SK-N-MC (cell line): ENCODE data around the gene TNRC6A.

Experiments used
- DNase-seq: peaks from one replicate; pipeline ENCODE4 v3.0.0-alpha.2; 2011; ENCODE audit warnings: low read depth, low spot score
- H3K27ac ChIP-seq: fragments of 200-600 bp; sonication (generic); 2 replicates; pipeline ENCODE4 v1.5.1; 2016; ENCODE audit warnings: mixed run types
- H3K36me3 ChIP-seq: fragments of 200-600 bp; sonication (generic); 2 replicates; pipeline ENCODE4 v1.6.1; 2017; ENCODE audit warnings: antibody characterized with exemption, low read length, mixed read lengths; ENCODE audit not compliant: insufficient read depth
- H3K4me3 ChIP-seq: fragments of 200-600 bp; sonication (generic); 2 replicates; pipeline ENCODE4 v1.5.1; 2016
- H3K9ac ChIP-seq: fragments of 200-600 bp; sonication (generic); 2 replicates; pipeline ENCODE4 v1.8.0; 2017; ENCODE audit warnings: mixed run types, mixed read lengths; ENCODE audit not compliant: insufficient read length
- H3K9me3 ChIP-seq: fragments of 200-600 bp; sonication (generic); 2 replicates; pipeline ENCODE4 v1.6.1; 2017; ENCODE audit warnings: low read depth, mild to moderate bottlenecking, antibody characterized with exemption, low read length, moderate library complexity, mixed read lengths
- EZH2 ChIP-seq: fragments of 200-600 bp; sonication (generic); IDR thresholded peaks from one replicate; pipeline ENCODE4 v1.6.1; 2017; ENCODE audit warnings: antibody characterized with exemption
- FOXP2 ChIP-seq: optimal IDR thresholded peaks from 2 replicates; pipeline ENCODE3; 2011; ENCODE audit warnings: mild to moderate bottlenecking, moderate library complexity; ENCODE audit not compliant: insufficient read depth; ENCODE audit errors: extremely low read length, control extremely low read depth
- POLR2AphosphoS5 ChIP-seq: IDR thresholded peaks from 2 replicates; pipeline ENCODE4 v1.6.1; 2012; ENCODE audit warnings: mild to moderate bottlenecking, low read depth, low read length, borderline replicate concordance

TNRC6A gene

DNA sequence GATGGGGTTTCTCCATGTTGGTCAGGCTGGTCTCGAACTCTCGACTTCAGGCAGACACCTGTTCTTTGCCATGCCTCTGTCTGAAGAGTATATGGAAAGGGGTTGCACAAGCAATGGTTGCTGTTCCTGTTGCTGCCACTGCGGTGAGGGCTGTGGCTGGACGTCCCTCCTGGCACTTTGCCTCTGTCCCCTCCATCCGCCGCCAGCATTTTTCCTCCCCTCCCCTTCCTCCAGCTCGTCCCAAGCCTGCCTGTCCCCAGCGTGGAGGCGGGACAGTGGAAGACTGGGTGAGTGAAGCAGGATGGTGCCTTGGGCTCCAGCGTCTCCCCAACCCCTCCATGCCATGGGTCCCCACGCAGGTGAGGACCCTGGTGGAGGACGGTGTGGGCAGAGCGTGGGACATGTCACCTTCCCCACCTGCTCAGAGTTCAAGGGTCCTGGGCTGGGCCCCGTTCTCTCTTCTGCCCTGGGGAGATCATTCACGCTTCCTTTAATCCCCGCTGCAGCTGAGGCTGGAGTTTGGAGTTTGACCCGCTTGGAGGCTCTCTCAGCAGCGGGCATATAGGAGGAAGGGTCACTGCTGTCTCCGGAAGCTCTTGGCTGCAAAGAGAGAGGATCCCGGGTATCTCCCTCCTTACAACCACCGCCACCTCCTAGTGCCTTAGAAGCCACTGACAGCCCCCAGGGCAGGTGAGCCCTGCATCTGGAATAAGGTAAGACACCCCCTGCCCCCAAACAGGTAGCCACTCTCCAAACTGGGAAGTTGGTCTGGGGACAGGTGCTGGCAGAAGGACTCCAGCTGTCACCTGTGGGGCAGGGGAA lies 116.5 kb downstream of the TNRC6A start, which contains the start of gene SLC5A11:
SLC5A11 (plus strand) TSS at position 238 of the 822 bp plus-strand sequence. CDS start 12,681 bp downstream, outside the sequence.
- Histone ChIP-seq H3K9me3 (no peaks in the 10 kb centered on the region), H3K36me3 (no peaks in the 10 kb centered on the region), H3K27ac (no peak within 1 kb of the TSS), H3K9ac (no peak within 1 kb of the TSS), H3K4me3 (no peak within 1 kb of the TSS)
- no peak for TF ChIP-seq FOXP2
- no peak for TF ChIP-seq POLR2AphosphoS5
- TF ChIP-seq EZH2, result no peak
- no peak for DNase-seq

DNA sequence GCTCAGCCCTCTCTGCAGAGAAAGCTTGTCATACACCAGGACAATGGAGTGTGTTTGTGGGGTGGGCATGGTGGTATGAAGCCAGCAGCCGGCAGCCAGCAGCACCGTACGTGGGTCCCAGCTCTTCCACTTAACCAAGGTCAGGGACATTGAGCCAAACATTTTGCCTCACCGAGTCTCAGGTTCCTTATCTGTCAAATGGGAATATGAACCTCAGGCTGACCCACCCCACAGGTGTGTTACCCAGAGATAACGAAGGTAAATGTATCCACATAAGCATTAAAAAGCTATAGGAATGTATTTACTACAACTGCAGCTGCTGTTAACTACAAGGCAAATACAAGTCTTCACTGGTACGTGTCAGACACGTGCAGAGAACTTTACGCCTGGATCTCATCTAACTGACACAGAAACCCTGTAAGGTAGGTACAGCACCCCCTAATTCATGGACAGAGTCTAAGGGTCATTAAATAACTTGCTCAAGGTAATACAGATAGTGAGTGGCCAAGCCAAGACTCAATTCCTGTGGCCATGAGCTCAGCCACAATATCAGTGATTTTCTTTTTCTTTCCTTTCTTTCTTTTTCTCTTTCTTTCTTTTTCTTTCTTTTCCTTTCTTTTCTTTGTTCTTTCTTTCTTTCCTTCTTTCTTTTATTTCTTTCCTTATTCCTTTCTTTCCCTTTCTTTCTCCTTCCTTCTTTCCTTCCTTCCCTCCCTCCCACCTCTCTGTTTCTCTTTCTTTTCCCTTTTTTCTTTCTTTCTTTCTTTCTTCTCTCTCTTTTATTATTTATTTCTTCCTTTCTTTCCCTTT lies 117.3 kb downstream of the TNRC6A start:
- no peak for DNase-seq
- H3K9ac ChIP-seq, result no peak overlapping the region
- no peak for TF ChIP-seq EZH2
- TF ChIP-seq FOXP2, result no peak
- no peak for TF ChIP-seq POLR2AphosphoS5
- H3K27ac ChIP-seq, result no peak overlapping the region
- no peak overlapping the region for H3K4me3 ChIP-seq
- H3K9me3 ChIP-seq, result no peaks in the 10 kb centered on the region
- no peaks in the 10 kb centered on the region for H3K36me3 ChIP-seq

DNA sequence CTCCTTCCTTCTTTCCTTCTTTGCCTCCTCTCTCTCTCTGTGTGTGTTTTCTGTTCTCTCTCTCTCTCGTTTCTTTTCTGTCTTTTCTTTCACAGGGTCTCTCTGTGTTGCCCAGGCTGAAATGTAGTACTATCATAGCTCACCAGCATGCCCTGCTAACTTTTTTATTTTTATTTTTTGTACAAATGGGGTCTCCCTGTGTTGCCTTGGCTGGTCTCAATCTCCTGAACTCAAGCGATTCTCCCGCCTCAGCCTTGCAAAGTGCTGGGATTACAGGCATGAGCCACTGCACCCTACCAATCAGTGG lies 117.9 kb downstream of the TNRC6A start:
- Histone ChIP-seq H3K9ac (no peak overlapping the region), H3K27ac (no peak overlapping the region), H3K4me3 (no peak overlapping the region), H3K36me3 (no peaks in the 10 kb centered on the region), H3K9me3 (no peaks in the 10 kb centered on the region)
- DNase-seq, result no peak
- TF ChIP-seq EZH2, result no peak
- no peak for TF ChIP-seq FOXP2
- TF ChIP-seq POLR2AphosphoS5, result no peak

DNA sequence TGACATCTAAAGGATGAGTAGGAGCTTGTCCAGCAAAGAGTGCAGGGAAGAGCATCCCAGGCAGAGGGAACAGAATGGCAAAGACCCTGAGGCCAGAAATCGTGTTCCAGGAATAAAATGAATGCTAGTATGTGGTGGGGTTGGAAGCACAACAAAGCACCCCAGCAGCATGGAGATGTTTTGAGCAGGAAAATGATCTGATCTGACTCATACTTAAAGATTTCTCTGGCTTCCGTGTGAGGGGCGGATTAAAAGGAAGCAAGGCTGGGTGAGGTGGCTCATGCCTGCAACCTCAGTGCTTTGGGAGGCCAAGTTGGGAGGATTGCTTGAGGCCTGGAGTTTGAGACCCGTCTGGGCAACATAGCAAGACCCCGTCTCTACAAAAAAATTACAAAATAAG lies 118.6 kb downstream of the TNRC6A start:
- TF ChIP-seq POLR2AphosphoS5 (no peak), EZH2 (no peak), FOXP2 (no peak)
- H3K36me3 ChIP-seq, result no peaks in the 10 kb centered on the region
- no peaks in the 10 kb centered on the region for H3K9me3 ChIP-seq
- DNase-seq, result no peak
- no peak overlapping the region for H3K27ac ChIP-seq
- no peak overlapping the region for H3K9ac ChIP-seq
- no peak overlapping the region for H3K4me3 ChIP-seq

DNA sequence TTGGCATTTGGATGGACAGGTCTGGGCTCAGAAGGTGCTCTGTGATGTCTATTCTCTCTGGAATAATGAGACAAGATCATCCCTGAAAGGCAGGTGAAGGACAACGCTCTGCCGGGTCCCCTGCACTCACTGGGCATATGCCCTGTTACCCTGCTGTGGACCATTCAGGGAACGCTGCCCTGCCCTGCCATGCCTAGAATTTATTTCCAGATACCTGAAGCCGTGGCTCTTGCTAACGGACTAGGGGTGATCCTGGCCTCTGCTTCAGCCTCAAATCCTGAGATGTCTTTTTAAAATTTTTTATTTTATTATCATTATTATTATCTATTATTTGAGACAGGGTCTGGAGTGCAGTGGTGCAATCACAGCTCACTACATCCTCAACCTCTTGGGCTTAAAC lies 120.2 kb downstream of the TNRC6A start:
- TF ChIP-seq FOXP2 (no peak), POLR2AphosphoS5 (no peak), EZH2 (no peak)
- Histone ChIP-seq H3K27ac (no peak overlapping the region), H3K4me3 (no peak overlapping the region), H3K9me3 (no peaks in the 10 kb centered on the region), H3K9ac (no peak overlapping the region), H3K36me3 (no peaks in the 10 kb centered on the region)
- no peak for DNase-seq

DNA sequence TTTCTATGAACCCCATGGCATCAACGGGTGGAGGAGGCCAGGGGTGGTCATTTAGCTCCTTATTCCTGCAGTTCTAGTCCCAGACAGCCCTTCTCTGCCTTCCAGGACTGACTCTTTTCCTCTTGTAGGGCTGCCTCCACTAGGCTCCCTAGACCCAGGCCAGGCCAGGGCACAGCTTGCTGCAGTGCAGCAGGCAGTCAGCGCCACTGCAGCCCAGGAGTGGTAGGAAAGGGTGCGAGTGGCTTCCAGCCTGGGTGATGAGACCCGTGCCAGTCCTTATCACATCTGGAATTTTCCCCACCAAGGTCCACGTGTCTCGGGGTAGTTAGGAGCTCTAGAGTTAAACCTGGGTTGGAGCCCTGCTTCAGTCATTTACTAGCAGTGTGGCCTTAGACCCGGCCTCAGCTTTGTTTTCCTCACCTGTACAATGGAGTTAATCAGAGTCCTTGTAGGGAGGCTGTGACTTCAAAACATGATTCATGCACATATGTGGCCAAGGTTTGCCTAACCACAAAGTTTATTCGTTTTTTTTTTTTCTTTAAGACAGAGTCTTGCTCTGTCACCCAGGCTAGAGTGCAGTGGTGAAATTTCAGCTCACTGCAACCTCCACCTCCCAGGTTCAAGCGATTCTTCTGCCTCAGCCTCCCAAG lies 121.0 kb downstream of the TNRC6A start:
- Histone ChIP-seq H3K27ac (no peak overlapping the region), H3K4me3 (no peak overlapping the region), H3K36me3 (no peaks in the 10 kb centered on the region), H3K9me3 (no peaks in the 10 kb centered on the region), H3K9ac (no peak overlapping the region)
- no peak for DNase-seq
- no peak for TF ChIP-seq FOXP2
- TF ChIP-seq POLR2AphosphoS5, result no peak
- no peak for TF ChIP-seq EZH2

DNA sequence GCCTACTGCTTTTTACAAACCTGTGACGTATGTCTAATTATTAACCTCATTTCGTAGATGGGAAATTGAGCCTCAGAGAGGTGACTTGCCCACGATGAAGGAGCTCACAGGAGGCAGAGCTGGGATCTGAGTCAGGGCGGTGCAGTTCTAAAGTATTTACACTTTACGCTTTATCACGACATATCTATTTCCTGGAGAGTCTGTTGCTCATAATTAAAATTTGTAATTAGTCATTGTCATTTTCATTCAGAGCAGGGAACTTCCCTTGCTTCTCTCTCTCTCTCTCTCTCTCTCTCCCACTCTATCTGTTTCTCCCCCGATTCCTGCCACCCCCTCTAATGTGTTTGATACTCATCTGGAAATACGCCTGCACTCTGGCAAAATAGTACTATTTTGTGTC lies 122.2 kb downstream of the TNRC6A start:
- H3K9me3 ChIP-seq, result no peaks in the 10 kb centered on the region
- H3K9ac ChIP-seq, result no peak overlapping the region
- no peak for DNase-seq
- TF ChIP-seq EZH2, result no peak
- TF ChIP-seq FOXP2, result no peak
- no peak for TF ChIP-seq POLR2AphosphoS5
- H3K27ac ChIP-seq, result no peak overlapping the region
- no peaks in the 10 kb centered on the region for H3K36me3 ChIP-seq
- H3K4me3 ChIP-seq, result no peak overlapping the region

DNA sequence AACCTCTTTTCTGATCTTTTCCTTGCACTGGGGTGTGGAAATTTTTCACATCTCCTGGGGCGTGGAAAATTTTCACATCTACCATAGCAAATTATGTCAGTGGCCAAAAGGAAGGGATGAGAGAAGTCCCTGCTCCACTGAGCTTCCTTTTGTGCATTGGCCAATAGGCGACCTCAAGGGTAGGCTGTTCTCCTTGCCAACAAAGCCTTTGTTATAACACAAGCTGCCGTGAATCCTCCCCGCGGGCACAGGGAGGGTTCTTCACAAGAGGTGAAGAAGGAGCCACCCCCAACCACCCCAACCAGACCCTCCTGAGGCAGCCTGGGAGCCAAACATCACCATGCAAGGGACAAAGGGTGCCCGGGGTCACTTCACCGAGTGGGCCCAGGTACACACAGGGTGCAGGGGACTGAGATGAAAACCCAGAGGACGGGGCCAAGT lies 122.8 kb downstream of the TNRC6A start:
- Histone ChIP-seq H3K9ac (no peak overlapping the region), H3K4me3 (no peak overlapping the region), H3K9me3 (no peaks in the 10 kb centered on the region), H3K36me3 (no peaks in the 10 kb centered on the region), H3K27ac (no peak overlapping the region)
- DNase-seq, result no peak
- no peak for TF ChIP-seq FOXP2
- no peak for TF ChIP-seq POLR2AphosphoS5
- no peak for TF ChIP-seq EZH2
